Astrocyte (in vitro differentiated cells and primary cell): ENCODE data around the gene IP6K2. TPM values are rescaled to one million over a fixed set of nuclear protein-coding genes. Genes with fewer than 3 reads are reported as not detected.

Source experiments
- DNase-seq: peaks from one replicate; pipeline ENCODE4 v3.0.0-alpha.2; 2010; ENCODE audit warnings: low read depth
- FAIRE-seq: peaks from 2 replicates; lab custom pipeline; 2011; peaks lifted over from hg19 to GRCh38; lab: Jason Lieb, UNC
- H2AFZ ChIP-seq: 2 replicates; pipeline ENCODE4 v1.6.0; 2012; ENCODE audit warnings: low read depth, low read length, inconsistent platforms
- H3K27ac ChIP-seq: 2 replicates; pipeline ENCODE4 v1.5.1; 2011; ENCODE audit warnings: low read depth, low read length, inconsistent platforms
- H3K27me3 ChIP-seq: 2 replicates; pipeline ENCODE4 v1.6.0; 2011; ENCODE audit warnings: low read length, inconsistent platforms; ENCODE audit not compliant: insufficient read depth
- H3K36me3 ChIP-seq: 2 replicates; pipeline ENCODE4 v1.5.1; 2011; ENCODE audit warnings: low read length, inconsistent platforms; ENCODE audit not compliant: insufficient read depth
- H3K4me1 ChIP-seq: 2 replicates; pipeline ENCODE4 v1.5.1; 2011; ENCODE audit warnings: low read length, inconsistent platforms; ENCODE audit not compliant: insufficient read depth
- H3K4me2 ChIP-seq: 2 replicates; pipeline ENCODE4 v1.6.0; 2012; ENCODE audit warnings: low read length, inconsistent platforms
- H3K4me3 ChIP-seq: 2 replicates; pipeline ENCODE4 v1.5.1; 2011; ENCODE audit warnings: low read depth, mild to moderate bottlenecking, low read length, inconsistent platforms; ENCODE audit not compliant: insufficient read depth
- H3K79me2 ChIP-seq: 2 replicates; pipeline ENCODE4 v1.6.0; 2012; ENCODE audit warnings: mild to moderate bottlenecking, low read length, inconsistent platforms; ENCODE audit not compliant: insufficient read depth
- H3K9ac ChIP-seq: 2 replicates; pipeline ENCODE4 v1.6.0; 2012; ENCODE audit warnings: mild to moderate bottlenecking, low read length, inconsistent platforms
- H3K9me3 ChIP-seq: 2 replicates; pipeline ENCODE4 v1.5.1; 2012; ENCODE audit warnings: low read depth, mild to moderate bottlenecking, low read length, inconsistent platforms; ENCODE audit not compliant: insufficient read depth
- H4K20me1 ChIP-seq: 2 replicates; pipeline ENCODE4 v1.6.0; 2012; ENCODE audit warnings: low read length, inconsistent platforms; ENCODE audit not compliant: insufficient read depth
- H3K27ac Mint-ChIP-seq: one replicate; pipeline ENCODE4 v1.8.0; 2021; ENCODE audit warnings: mild to moderate bottlenecking, mixed read lengths; ENCODE audit not compliant: unreplicated experiment
- H3K27me3 Mint-ChIP-seq: one replicate; pipeline ENCODE4 v1.8.0; 2021; ENCODE audit warnings: low read depth, mixed read lengths; ENCODE audit not compliant: unreplicated experiment
- H3K36me3 Mint-ChIP-seq: one replicate; pipeline ENCODE4 v1.8.0; 2021; ENCODE audit warnings: low read depth, mixed read lengths; ENCODE audit not compliant: unreplicated experiment
- H3K4me1 Mint-ChIP-seq: one replicate; pipeline ENCODE4 v1.8.0; 2021; ENCODE audit warnings: low read depth, mixed read lengths; ENCODE audit not compliant: unreplicated experiment
- H3K4me3 Mint-ChIP-seq: one replicate; pipeline ENCODE4 v1.8.0; 2021; ENCODE audit warnings: mild to moderate bottlenecking, moderate library complexity, mixed read lengths; ENCODE audit not compliant: unreplicated experiment
- H3K9me3 Mint-ChIP-seq: one replicate; pipeline ENCODE4 v1.8.0; 2021; ENCODE audit warnings: mild to moderate bottlenecking, mixed read lengths; ENCODE audit not compliant: unreplicated experiment
- EZH2 ChIP-seq: IDR thresholded peaks from 2 replicates; pipeline ENCODE4 v1.6.1; 2012; ENCODE audit warnings: mild to moderate bottlenecking, low read length, inconsistent platforms; ENCODE audit not compliant: insufficient read depth
- total RNA-seq: library from RNA; stranded (reverse); gene quantifications from 2 replicates; pipeline ENCODE4 v1.2.1, GENCODE V29; 2021
- TF ChIP-seq, protein P1 (sequence below): IDR thresholded peaks from 2 replicates; pipeline ENCODE4 v1.5.1; 2011; ENCODE audit warnings: low read depth, mild to moderate bottlenecking, inconsistent platforms, low read length, moderate library complexity; ENCODE audit not compliant: insufficient read depth

Gene IP6K2
- total RNA-seq, 1 donor from 2014 or later = 104 TPM

- Histone ChIP-seq H3K27me3 (no peaks in the 10 kb centered on the region), H3K9ac (no peak overlapping the region), H2AFZ (no peak overlapping the region), H3K9me3 (no peaks in the 10 kb centered on the region), H3K79me2 (no peaks in the 10 kb centered on the region), H3K36me3 (peaks cover under 1% of the 10 kb centered on the region), H3K27ac (no peak overlapping the region), H3K4me2 (no peak overlapping the region), H3K4me1 (no peaks in the 10 kb centered on the region), H4K20me1 (no peaks in the 10 kb centered on the region), H3K4me3 (no peak overlapping the region)
- TF ChIP-seq, protein P1, sequence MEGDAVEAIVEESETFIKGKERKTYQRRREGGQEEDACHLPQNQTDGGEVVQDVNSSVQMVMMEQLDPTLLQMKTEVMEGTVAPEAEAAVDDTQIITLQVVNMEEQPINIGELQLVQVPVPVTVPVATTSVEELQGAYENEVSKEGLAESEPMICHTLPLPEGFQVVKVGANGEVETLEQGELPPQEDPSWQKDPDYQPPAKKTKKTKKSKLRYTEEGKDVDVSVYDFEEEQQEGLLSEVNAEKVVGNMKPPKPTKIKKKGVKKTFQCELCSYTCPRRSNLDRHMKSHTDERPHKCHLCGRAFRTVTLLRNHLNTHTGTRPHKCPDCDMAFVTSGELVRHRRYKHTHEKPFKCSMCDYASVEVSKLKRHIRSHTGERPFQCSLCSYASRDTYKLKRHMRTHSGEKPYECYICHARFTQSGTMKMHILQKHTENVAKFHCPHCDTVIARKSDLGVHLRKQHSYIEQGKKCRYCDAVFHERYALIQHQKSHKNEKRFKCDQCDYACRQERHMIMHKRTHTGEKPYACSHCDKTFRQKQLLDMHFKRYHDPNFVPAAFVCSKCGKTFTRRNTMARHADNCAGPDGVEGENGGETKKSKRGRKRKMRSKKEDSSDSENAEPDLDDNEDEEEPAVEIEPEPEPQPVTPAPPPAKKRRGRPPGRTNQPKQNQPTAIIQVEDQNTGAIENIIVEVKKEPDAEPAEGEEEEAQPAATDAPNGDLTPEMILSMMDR = no peak
- no peak for TF ChIP-seq EZH2
- H3K27ac Mint-ChIP-seq = no peak overlapping the region
- no peaks in the 10 kb centered on the region for H3K9me3 Mint-ChIP-seq
- no peaks in the 10 kb centered on the region for H3K27me3 Mint-ChIP-seq
- peaks cover 41% of the 10 kb centered on the region for H3K36me3 Mint-ChIP-seq
- FAIRE-seq (no peak), DNase-seq (no peak)
- H3K4me3 Mint-ChIP-seq = no peak overlapping the region
- no peaks in the 10 kb centered on the region for H3K4me1 Mint-ChIP-seq
These were observed 42.5 kb downstream of the IP6K2 start for GRCh38 chr3:48674505-48674904.

- H3K4me3 ChIP-seq = no peak overlapping the region
- no peaks in the 10 kb centered on the region for H3K36me3 ChIP-seq
- DNase-seq (no peak), FAIRE-seq (no peak)
- no peaks in the 10 kb centered on the region for H3K4me1 ChIP-seq
- no peaks in the 10 kb centered on the region for H4K20me1 ChIP-seq
- Mint-ChIP-seq H3K27me3 (no peaks in the 10 kb centered on the region), H3K4me3 (no peak overlapping the region), H3K4me1 (no peaks in the 10 kb centered on the region), H3K9me3 (no peaks in the 10 kb centered on the region), H3K27ac (no peak overlapping the region), H3K36me3 (peaks cover 28% of the 10 kb centered on the region)
- no peak overlapping the region for H3K27ac ChIP-seq
- no peaks in the 10 kb centered on the region for H3K9me3 ChIP-seq
- H3K79me2 ChIP-seq = no peaks in the 10 kb centered on the region
- H3K27me3 ChIP-seq = no peaks in the 10 kb centered on the region
- H3K4me2 ChIP-seq = no peak overlapping the region
- H2AFZ ChIP-seq = no peak overlapping the region
- H3K9ac ChIP-seq = no peak overlapping the region
- TF ChIP-seq, protein P1 = no peak
- TF ChIP-seq EZH2 = no peak
These were observed 44.5 kb downstream of the IP6K2 start for GRCh38 chr3:48672522-48672921.

DNA sequence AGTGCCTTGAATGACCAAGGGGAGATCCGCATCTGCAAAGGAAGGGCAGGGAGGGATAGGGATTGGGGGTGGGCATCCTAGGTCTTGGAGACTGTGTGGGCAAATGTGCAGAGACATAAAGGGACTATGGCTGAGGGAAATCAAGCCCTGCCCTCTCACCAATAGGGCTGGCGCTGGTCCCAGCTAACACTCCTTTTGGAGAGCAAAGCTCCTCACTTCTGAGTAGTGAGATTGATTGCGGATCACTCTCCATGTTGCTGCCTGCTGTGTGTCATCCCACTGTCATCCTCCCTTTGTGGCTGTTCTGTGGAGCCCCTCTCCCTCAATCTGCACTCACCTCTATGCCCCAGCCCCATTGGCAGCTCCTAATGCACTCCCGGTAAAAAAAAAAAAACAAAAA lies 52.1 kb downstream of the IP6K2 start:
- Histone ChIP-seq H3K9me3 (peaks cover 5% of the 10 kb centered on the region), H3K36me3 (no peaks in the 10 kb centered on the region), H3K4me3 (no peak overlapping the region), H2AFZ (no peak overlapping the region), H3K9ac (no peak overlapping the region), H3K27ac (no peak overlapping the region), H3K4me2 (no peak overlapping the region), H3K27me3 (no peaks in the 10 kb centered on the region), H3K79me2 (no peaks in the 10 kb centered on the region), H4K20me1 (peaks cover 4% of the 10 kb centered on the region), H3K4me1 (peaks cover 15% of the 10 kb centered on the region)
- TF ChIP-seq EZH2 = no peak
- TF ChIP-seq, protein P1 = no peak
- no peak overlapping the region for H3K27ac Mint-ChIP-seq
- H3K9me3 Mint-ChIP-seq = peaks cover under 1% of the 10 kb centered on the region
- H3K27me3 Mint-ChIP-seq = no peaks in the 10 kb centered on the region
- DNase-seq = no peak
- no peak for FAIRE-seq
- H3K4me1 Mint-ChIP-seq = peaks cover 2% of the 10 kb centered on the region
- H3K36me3 Mint-ChIP-seq = peaks cover 12% of the 10 kb centered on the region
- H3K4me3 Mint-ChIP-seq = no peak overlapping the region
